Measurements from ENCODE around the gene PTPRT. TPM values are rescaled to one million over a fixed set of nuclear protein-coding genes. Genes with fewer than 3 reads are reported as not detected.

Gene PTPRT
- total RNA-seq, 6 donors from 2014 or later, result 0.20 to 7.1 (median 3.8) TPM

DNA sequence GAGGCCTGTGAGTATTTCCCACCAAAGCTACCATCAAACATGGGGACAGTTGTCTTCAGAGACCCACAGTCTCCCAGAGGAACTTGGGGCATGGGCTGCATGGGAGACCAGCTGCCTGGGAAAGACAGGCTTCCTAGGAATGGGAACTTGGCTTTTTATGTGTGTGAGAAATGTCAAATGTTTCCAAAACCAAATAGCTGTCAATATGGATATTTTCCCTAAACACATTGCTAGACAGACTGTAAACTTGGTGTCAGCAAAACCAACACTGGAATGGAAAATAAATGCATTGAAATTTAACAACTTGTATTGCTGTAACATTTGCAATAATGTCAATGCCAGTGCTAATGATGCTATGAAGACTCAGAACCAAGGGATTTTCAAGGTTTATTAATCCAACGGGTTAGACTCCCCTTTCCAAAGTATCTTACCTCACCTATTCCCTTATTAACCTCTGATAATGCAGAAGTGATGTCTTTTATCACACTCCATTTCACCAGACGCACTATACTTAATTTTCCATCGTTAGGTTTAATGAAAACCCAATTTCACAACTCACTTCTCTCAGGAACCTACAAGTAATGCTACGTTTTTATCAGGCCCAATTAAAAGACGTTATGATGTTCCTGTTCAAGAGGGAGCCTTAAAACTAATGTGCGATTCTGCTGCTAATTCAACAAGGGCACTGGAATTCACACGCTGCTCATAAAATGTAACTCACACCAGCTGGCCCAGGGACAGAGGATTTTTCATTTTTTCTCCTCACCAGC, 1025.4 kb downstream of the PTPRT start:
- Histone ChIP-seq H3K4me1 (no peaks in the 10 kb centered on the region), H3K4me3 (no peak overlapping the region), H3K36me3 (no peaks in the 10 kb centered on the region), H3K9me3 (no peaks in the 10 kb centered on the region), H3K27me3 (no peaks in the 10 kb centered on the region), H3K27ac (no peak overlapping the region)
- DNase-seq (no peak), ATAC-seq (ENCODE audit: low FRiP score in 2 of 2) (no peak)
- TF ChIP-seq, protein P1, sequence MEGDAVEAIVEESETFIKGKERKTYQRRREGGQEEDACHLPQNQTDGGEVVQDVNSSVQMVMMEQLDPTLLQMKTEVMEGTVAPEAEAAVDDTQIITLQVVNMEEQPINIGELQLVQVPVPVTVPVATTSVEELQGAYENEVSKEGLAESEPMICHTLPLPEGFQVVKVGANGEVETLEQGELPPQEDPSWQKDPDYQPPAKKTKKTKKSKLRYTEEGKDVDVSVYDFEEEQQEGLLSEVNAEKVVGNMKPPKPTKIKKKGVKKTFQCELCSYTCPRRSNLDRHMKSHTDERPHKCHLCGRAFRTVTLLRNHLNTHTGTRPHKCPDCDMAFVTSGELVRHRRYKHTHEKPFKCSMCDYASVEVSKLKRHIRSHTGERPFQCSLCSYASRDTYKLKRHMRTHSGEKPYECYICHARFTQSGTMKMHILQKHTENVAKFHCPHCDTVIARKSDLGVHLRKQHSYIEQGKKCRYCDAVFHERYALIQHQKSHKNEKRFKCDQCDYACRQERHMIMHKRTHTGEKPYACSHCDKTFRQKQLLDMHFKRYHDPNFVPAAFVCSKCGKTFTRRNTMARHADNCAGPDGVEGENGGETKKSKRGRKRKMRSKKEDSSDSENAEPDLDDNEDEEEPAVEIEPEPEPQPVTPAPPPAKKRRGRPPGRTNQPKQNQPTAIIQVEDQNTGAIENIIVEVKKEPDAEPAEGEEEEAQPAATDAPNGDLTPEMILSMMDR (IDR thresholded peaks at IDR 0.05), result no peak
- TF ChIP-seq POLR2A (IDR thresholded peaks at IDR 0.05) (no peak), EP300 (IDR thresholded peaks at IDR 0.05) (no peak), POLR2AphosphoS5 (IDR thresholded peaks at IDR 0.05) (no peak)
- 74 to 76% methylated on average over 7 of the region's 7 CpGs for WGBS, 2 donors

DNA sequence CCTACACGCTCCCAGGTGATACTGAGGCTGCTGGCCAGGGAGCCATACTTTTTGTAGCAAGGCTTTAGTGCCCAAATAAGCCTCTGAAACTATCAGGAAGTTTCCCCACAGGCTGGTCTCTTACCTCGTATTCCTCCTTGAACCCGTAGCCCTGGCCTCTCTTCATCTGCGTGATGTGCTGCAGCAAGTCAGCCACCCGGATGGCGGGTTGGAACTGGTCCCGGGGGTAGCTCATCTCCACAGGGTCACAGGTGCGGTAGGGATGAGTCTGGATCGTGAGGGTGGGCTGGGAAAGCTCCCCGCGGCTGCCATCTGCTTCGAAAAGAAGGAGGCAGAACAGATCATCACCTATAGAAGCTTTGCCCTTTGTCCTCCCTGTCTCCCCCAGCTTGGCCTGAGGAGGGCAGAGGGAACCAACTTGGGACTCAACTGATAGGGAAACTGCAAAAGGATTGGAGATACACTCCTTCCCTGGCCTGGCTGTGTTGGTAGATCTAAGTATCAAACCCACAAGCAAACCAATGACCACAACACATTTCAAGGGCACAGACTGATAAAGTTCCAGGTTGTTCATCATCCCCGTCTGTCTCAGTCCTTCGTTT, 1028.4 kb downstream of the PTPRT start:
- TF ChIP-seq, protein P1 (IDR thresholded peaks at IDR 0.05), result no peak
- TF ChIP-seq POLR2A (IDR thresholded peaks at IDR 0.05), result no peak
- TF ChIP-seq EP300 (IDR thresholded peaks at IDR 0.05), result no peak
- no peaks in the 10 kb centered on the region for H3K27me3 ChIP-seq
- DNase-seq, result peak in 1 of 2 donors; percentile 26
- 84 to 89% methylated on average over 8 to 14 of the region's 14 CpGs for WGBS, 2 donors
- no peaks in the 10 kb centered on the region for H3K4me1 ChIP-seq
- no peak for ATAC-seq (ENCODE audit: low FRiP score in 2 of 2)
- no peaks in the 10 kb centered on the region for H3K9me3 ChIP-seq
- H3K36me3 ChIP-seq, result no peaks in the 10 kb centered on the region
- no peak overlapping the region for H3K27ac ChIP-seq
- H3K4me3 ChIP-seq, result no peak overlapping the region

DNA sequence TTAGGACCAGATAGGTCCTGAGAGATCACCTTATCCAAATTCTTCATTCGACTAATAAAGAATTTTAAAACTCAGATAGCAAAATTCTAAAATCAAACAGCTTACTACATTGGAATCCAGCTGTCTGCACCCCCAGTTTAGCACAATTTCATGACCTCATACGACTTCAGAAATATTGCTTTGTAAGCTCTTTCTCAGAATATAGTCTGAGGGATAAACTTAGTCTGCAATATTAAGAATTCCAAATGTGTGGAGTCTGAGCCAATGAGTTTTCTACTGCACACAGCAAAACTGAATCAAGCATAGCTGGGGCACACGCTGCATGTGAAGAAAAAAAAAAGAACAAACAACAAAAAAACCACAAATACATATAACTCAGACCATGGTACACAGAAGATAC, 1029.9 kb downstream of the PTPRT start:
- 47 to 53% methylated on average over 3 of the region's 3 CpGs for WGBS, 2 donors
- no peaks in the 10 kb centered on the region for H3K36me3 ChIP-seq
- H3K9me3 ChIP-seq, result no peaks in the 10 kb centered on the region
- H3K27me3 ChIP-seq, result no peaks in the 10 kb centered on the region
- no peaks in the 10 kb centered on the region for H3K4me1 ChIP-seq
- DNase-seq, result no peak
- TF ChIP-seq EP300 (IDR thresholded peaks at IDR 0.05) (no peak), POLR2AphosphoS5 (IDR thresholded peaks at IDR 0.05) (no peak)
- TF ChIP-seq, protein P1 (IDR thresholded peaks at IDR 0.05), result no peak
- no peak overlapping the region for H3K27ac ChIP-seq
- ATAC-seq (ENCODE audit: low FRiP score in 2 of 2), result no peak
- H3K4me3 ChIP-seq, result no peak overlapping the region

DNA sequence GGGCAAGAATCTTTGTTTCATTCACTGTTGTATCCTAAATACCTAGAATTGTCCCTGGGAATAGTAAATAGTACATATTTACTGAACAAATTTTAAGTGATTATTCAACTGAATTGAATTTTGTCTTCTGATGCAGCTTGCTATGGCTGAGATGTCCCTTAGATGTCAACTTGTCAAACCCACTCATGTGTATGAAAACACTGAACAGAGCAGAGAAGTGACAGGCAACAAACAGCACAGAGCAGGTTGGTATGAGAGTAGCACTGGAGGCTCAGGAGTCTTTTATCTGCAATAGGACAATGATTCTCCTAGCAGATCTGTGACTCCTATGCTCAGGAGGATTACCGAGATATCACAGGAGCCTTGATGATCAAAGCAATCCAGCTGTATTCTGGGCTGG, 1031.4 kb downstream of the PTPRT start:
- Histone ChIP-seq H3K4me3 (no peak overlapping the region), H3K4me1 (no peaks in the 10 kb centered on the region), H3K36me3 (no peaks in the 10 kb centered on the region), H3K27me3 (no peaks in the 10 kb centered on the region), H3K9me3 (no peaks in the 10 kb centered on the region), H3K27ac (no peak overlapping the region)
- no peak for TF ChIP-seq POLR2A (IDR thresholded peaks at IDR 0.05)
- no peak for TF ChIP-seq EP300 (IDR thresholded peaks at IDR 0.05)
- no peak for TF ChIP-seq POLR2AphosphoS5 (IDR thresholded peaks at IDR 0.05)
- TF ChIP-seq, protein P1 (IDR thresholded peaks at IDR 0.05), result no peak
- DNase-seq (no peak), ATAC-seq (ENCODE audit: low FRiP score in 2 of 2) (no peak)
- WGBS, 2 donors, result 58 to 73% methylated on average over 1 of the region's 1 CpG

DNA sequence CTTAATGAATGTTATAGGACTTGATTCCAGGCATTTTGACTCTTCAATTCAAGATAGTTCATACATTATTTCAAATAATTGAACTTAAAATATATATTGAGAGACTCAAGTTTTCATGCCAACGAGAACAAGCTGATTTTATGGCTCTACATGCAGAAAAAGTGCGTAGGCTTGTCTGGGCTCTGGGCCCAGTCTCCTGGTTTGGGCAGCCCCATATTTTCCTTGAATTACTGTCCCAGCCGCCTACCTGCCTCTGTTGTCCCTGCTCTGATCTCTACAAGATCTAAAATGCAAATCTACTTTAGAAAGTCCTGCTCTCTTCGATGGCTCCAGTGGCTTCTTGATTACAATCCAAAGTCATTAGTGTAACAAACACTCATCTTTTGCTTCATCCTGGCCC, 1034.1 kb downstream of the PTPRT start:
- ATAC-seq (ENCODE audit: low FRiP score in 2 of 2) (no peak), DNase-seq (no peak)
- H3K36me3 ChIP-seq, result no peaks in the 10 kb centered on the region
- H3K27me3 ChIP-seq, result no peaks in the 10 kb centered on the region
- H3K9me3 ChIP-seq, result no peaks in the 10 kb centered on the region
- 82 to 86% methylated on average over 4 of the region's 4 CpGs for WGBS, 2 donors
- no peak overlapping the region for H3K4me3 ChIP-seq
- no peak overlapping the region for H3K27ac ChIP-seq
- H3K4me1 ChIP-seq, result no peaks in the 10 kb centered on the region
- TF ChIP-seq POLR2A (IDR thresholded peaks at IDR 0.05) (no peak), POLR2AphosphoS5 (IDR thresholded peaks at IDR 0.05) (no peak), EP300 (IDR thresholded peaks at IDR 0.05) (no peak)
- TF ChIP-seq, protein P1 (IDR thresholded peaks at IDR 0.05), result no peak
